OCI-LY1 (cell line): ENCODE results near the gene WIPF2.

Source experiments
- EZH2 ChIP-seq: fragments of 200-600 bp; sonication (generic), shearing (Covaris generic); IDR thresholded peaks from 2 replicates; pipeline ENCODE4 v1.8.0; 2017; ENCODE audit warnings: borderline replicate concordance, mixed run types, mild to moderate bottlenecking, antibody characterized with exemption, low read length, moderate library complexity, mixed read lengths
- TF ChIP-seq, protein P1 (sequence below): fragments of 200-600 bp; sonication (generic), shearing (Covaris generic); IDR thresholded peaks from 2 replicates; pipeline ENCODE4 v1.5.1; 2017; ENCODE audit warnings: mild to moderate bottlenecking, antibody characterized with exemption, low read length, moderate library complexity, mixed read lengths

- TF ChIP-seq EZH2, result no peak
- TF ChIP-seq, protein P1, sequence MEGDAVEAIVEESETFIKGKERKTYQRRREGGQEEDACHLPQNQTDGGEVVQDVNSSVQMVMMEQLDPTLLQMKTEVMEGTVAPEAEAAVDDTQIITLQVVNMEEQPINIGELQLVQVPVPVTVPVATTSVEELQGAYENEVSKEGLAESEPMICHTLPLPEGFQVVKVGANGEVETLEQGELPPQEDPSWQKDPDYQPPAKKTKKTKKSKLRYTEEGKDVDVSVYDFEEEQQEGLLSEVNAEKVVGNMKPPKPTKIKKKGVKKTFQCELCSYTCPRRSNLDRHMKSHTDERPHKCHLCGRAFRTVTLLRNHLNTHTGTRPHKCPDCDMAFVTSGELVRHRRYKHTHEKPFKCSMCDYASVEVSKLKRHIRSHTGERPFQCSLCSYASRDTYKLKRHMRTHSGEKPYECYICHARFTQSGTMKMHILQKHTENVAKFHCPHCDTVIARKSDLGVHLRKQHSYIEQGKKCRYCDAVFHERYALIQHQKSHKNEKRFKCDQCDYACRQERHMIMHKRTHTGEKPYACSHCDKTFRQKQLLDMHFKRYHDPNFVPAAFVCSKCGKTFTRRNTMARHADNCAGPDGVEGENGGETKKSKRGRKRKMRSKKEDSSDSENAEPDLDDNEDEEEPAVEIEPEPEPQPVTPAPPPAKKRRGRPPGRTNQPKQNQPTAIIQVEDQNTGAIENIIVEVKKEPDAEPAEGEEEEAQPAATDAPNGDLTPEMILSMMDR, result no peak
These were observed 108.2 kb downstream of the WIPF2 start for GRCh38 chr17:40327244-40327729.
